GM18951 (cell line): ENCODE measurements around the gene UNC45A.
"Not testable (repeated sequence)": the region's sequence is repeated elsewhere in the genome, so short reads cannot be mapped to it uniquely, and the experiment has no call there.

Experiments
- POLR2A ChIP-seq: IDR thresholded peaks from 4 replicates; pipeline ENCODE4 v1.6.1; 2011; ENCODE audit warnings: mild to moderate bottlenecking; ENCODE audit not compliant: insufficient read length, insufficient read depth; ENCODE audit errors: extremely low read depth
- in situ Hi-C: fragments of 300-500 bp; cut with MboI; formaldehyde crosslinking; loops from one replicate; pipeline ENCODE4 v1.12.0; 2022; ENCODE audit warnings: low sequenced_read_pairs, mixed read lengths, inconsistent platforms; ENCODE audit not compliant: unreplicated experiment

Gene UNC45A

GRCh38 chr15:90893175-90894090, 41.7 kb upstream of the UNC45A start:
- TF ChIP-seq POLR2A: no peak
- in situ Hi-C loops: no loop called here

GRCh38 chr15:90895571-90896117, 39.4 kb upstream of the UNC45A start:
- no peak for TF ChIP-seq POLR2A
- in situ Hi-C loops: no loop called here

GRCh38 chr15:90897131-90897655, 37.9 kb upstream of the UNC45A start:
- in situ Hi-C loops: not testable (repeated sequence)

GRCh38 chr15:90901175-90902039, 33.7 kb upstream of the UNC45A start:
- no peak for TF ChIP-seq POLR2A
- in situ Hi-C loops: no loop called here

- peak; percentile 74 for TF ChIP-seq POLR2A
- in situ Hi-C loops: no loop called here
These were observed 32.8 kb upstream of the UNC45A start for GRCh38 chr15:90902040-90902839.

GRCh38 chr15:90902840-90903732, 32.0 kb upstream of the UNC45A start, which contains the start of gene MAN2A2:
Gene MAN2A2 (plus strand): TSS chr15:90903302. CDS start chr15:90904208, 906 bp downstream.
- peak; percentile 57 for TF ChIP-seq POLR2A
- in situ Hi-C loops: no loop called here

GRCh38 chr15:90903733-90904536, 31.1 kb upstream of the UNC45A start:
- in situ Hi-C loops: no loop called here
- TF ChIP-seq POLR2A: no peak

GRCh38 chr15:90904746-90905145, 30.3 kb upstream of the UNC45A start:
- in situ Hi-C loops: no loop called here
- no peak for TF ChIP-seq POLR2A

GRCh38 chr15:90905306-90906180, 29.5 kb upstream of the UNC45A start:
- TF ChIP-seq POLR2A: no peak
- in situ Hi-C loops: no loop called here
